ENCODE data around the gene DDX20. TPM values are rescaled to one million over a fixed set of nuclear protein-coding genes. Genes with fewer than 3 reads are reported as not detected.
A peak's percentile ranks its signal among the peaks of the same experiment; 100 is the strongest.

The DDX20 gene
- polyA plus RNA-seq (2011; rRNA removed) (6.9 and 12.9 TPM in 2 replicates), polyA minus RNA-seq (2011; rRNA and poly(A)+ RNA removed) (4.8 and 6.0 TPM in 2 replicates)

DNA sequence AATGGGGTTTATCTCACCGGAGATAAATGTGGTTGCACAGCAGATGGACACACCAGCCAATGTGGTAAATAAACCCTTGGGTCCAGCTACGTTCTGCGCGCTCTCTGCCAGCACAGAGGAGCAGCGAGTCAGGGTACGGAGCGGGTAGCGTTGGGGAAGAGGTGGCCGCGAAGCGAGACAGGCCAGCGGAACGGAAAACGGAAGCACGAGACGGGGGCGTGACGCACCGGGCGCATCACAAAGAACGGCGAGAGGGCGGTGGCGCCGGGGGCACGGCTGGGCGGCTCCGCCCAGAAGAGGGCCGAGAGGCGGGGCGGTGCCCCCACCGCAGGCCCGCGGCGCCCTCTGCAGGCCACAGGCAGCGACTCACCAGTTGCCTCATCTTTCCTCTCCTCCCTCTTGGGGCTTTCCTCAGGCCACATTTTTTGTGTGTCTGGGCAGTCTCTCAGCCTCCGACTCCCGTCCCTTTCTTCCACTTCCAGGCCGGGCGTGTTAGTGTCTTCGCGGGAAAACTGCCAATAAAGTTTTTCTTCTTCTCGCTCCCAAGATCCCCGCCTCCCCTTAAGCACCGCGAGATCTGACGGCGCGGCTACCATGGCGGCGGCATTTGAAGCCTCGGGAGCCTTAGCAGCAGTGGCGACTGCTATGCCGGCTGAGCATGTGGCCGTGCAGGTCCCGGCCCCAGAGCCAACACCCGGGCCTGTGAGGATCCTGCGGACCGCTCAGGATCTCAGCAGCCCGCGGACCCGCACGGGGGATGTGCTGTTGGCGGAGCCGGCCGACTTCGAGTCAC is at the start of gene DDX20:
DDX20 (plus strand) TSS at position 571 of the 793 bp plus-strand sequence; CDS start at position 595, 24 bp downstream.
- TF ChIP-seq, protein P1, sequence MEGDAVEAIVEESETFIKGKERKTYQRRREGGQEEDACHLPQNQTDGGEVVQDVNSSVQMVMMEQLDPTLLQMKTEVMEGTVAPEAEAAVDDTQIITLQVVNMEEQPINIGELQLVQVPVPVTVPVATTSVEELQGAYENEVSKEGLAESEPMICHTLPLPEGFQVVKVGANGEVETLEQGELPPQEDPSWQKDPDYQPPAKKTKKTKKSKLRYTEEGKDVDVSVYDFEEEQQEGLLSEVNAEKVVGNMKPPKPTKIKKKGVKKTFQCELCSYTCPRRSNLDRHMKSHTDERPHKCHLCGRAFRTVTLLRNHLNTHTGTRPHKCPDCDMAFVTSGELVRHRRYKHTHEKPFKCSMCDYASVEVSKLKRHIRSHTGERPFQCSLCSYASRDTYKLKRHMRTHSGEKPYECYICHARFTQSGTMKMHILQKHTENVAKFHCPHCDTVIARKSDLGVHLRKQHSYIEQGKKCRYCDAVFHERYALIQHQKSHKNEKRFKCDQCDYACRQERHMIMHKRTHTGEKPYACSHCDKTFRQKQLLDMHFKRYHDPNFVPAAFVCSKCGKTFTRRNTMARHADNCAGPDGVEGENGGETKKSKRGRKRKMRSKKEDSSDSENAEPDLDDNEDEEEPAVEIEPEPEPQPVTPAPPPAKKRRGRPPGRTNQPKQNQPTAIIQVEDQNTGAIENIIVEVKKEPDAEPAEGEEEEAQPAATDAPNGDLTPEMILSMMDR (IDR thresholded peaks at IDR 0.05; ENCODE audit: insufficient read depth, low read depth, low read length) = peak; percentile 72
- peak within 1 kb of the TSS; percentile 90 for H3K4me3 ChIP-seq (ENCODE audit: low read depth, low read length)
- ChIA-PET CTCF (interaction anchor here (0.6 to 3.6 kb wide), 16 partner anchors 8 to 892 kb away, joined by 3 to 31 read pairs (median 7); partner anchors contain the start of gene INKA2), POLR2A (interaction anchor here (0.6 to 0.7 kb wide), 2 partner anchors 9 to 10 kb away, joined by 5 to 11 read pairs; no protein-coding TSS in a partner anchor)
- DNase-seq (ENCODE audit: low read depth) = peak; percentile 86
- H3K27me3 ChIP-seq (ENCODE audit: control insufficient read depth, insufficient read depth, low read length) = no peaks in the 10 kb centered on the region
- peaks cover 2% of the 10 kb centered on the region; the same call in 1 of the 2 replicates for H3K36me3 ChIP-seq (ENCODE audit: control insufficient read depth, insufficient read depth, low read length)

DNA sequence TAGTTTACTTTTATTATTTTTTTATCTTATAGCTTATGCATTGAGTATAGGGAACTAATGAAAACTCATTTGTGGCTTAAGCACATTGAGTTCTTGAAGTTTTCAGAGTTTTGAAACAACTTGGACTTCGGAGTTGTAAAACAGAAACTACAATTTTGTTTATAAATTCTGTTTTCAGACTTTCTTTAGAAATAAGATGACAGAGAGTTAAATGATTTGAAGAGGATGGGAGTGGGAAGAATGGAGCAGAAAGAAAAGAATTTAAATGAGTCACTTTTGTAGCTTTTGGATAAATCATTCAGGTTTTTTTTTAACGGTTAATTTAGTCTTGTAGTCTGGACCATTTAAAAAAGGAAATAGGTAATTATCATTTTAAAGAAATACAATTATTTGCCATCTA is 48.8 kb upstream of the DDX20 start:
- CTCF ChIA-PET = interaction anchor here (1.1 kb wide), 2 partner anchors 50 to 199 kb away, joined by 3 to 5 read pairs; no protein-coding TSS in a partner anchor
- DNase-seq (ENCODE audit: low read depth) = no peak
- POLR2A ChIA-PET = no interaction called here

DNA sequence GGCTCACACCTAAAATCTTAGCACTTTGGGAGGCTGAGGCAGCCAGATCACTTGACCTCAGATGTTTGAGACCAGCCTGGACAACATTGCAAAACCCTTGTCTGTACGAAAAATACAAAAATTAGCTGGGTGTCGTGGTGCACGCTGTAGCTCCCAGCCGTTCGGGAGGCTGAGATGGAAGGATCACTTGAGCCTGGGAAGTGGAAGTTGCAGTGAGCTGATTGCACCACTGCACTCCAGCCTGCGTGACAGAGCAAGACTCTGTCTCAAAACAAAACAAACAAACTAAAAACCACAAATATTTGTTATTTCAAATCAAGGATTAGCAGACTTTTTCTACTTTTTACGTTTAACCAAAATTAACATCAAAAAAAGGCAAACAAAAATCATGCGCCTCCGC is 47.8 kb upstream of the DDX20 start:
- DNase-seq (ENCODE audit: low read depth) = no peak
- Histone ChIP-seq H3K4me3 (ENCODE audit: low read depth, low read length) (no peak overlapping the region), H3K27me3 (ENCODE audit: control insufficient read depth, insufficient read depth, low read length) (no peaks in the 10 kb centered on the region), H3K36me3 (ENCODE audit: control insufficient read depth, insufficient read depth, low read length) (peaks cover 2% of the 10 kb centered on the region; the same call in 1 of the 2 replicates)
- ChIA-PET POLR2A (interaction anchor here (0.7 kb wide), 1 partner anchor 209 kb away, joined by 3 read pairs; no protein-coding TSS in a partner anchor), CTCF (interaction anchor here (0.5 to 1.1 kb wide), 2 partner anchors 8 to 49 kb away, joined by 3 to 4 read pairs; no protein-coding TSS in a partner anchor)
- TF ChIP-seq, protein P1 (IDR thresholded peaks at IDR 0.05; ENCODE audit: insufficient read depth, low read depth, low read length) = no peak

More for the DNA sequence above, 48.8 kb upstream of the DDX20 start:
- TF ChIP-seq, protein P1 (IDR thresholded peaks at IDR 0.05; ENCODE audit: insufficient read depth, low read depth, low read length) = no peak
- Histone ChIP-seq H3K36me3 (ENCODE audit: control insufficient read depth, insufficient read depth, low read length) (peaks cover 2% of the 10 kb centered on the region; the same call in 1 of the 2 replicates), H3K4me3 (ENCODE audit: low read depth, low read length) (no peak overlapping the region), H3K27me3 (ENCODE audit: control insufficient read depth, insufficient read depth, low read length) (no peaks in the 10 kb centered on the region)

GRCh38 chr1:111709986-111710385 is 45.7 kb upstream of the DDX20 start:
- no peak for DNase-seq (ENCODE audit: low read depth)
- CTCF ChIA-PET = interaction anchor here (1.9 to 2.2 kb wide), 2 partner anchors 60 to 202 kb away, joined by 6 to 9 read pairs; no protein-coding TSS in a partner anchor
- Histone ChIP-seq H3K4me3 (ENCODE audit: low read depth, low read length) (no peak overlapping the region), H3K27me3 (ENCODE audit: control insufficient read depth, insufficient read depth, low read length) (no peaks in the 10 kb centered on the region), H3K36me3 (ENCODE audit: control insufficient read depth, insufficient read depth, low read length) (no peaks in the 10 kb centered on the region)
- TF ChIP-seq, protein P1 (IDR thresholded peaks at IDR 0.05; ENCODE audit: insufficient read depth, low read depth, low read length) = no peak
- POLR2A ChIA-PET = interaction anchor here (0.6 kb wide), 1 partner anchor 56 kb away, joined by 4 read pairs; no protein-coding TSS in a partner anchor

DNA sequence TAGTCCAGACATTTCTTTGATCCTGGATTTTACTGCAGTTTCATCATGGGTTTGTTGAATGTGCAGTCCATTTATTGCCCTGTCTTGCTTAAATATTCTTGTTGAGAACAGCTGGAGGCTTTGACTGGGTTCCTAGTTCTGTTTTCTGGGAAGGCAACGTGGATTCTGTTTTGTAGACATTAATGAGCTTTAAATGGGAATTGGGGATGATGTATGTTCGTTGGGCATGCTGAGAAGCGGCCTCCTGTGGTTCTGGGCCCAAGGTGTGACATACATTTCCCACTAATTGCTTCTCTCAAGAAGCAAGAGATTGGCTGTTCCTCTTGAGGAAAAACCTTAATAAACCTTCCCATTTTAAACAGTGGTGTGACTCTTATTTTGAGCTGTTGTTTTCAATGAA is 39.4 kb upstream of the DDX20 start:
- TF ChIP-seq, protein P1 (IDR thresholded peaks at IDR 0.05; ENCODE audit: insufficient read depth, low read depth, low read length) = no peak
- ChIA-PET CTCF (interaction anchor here (0.5 to 5.3 kb wide), 10 partner anchors 9 to 236 kb away, joined by 3 to 48 read pairs (median 8); no protein-coding TSS in a partner anchor), POLR2A (no interaction called here)
- Histone ChIP-seq H3K27me3 (ENCODE audit: control insufficient read depth, insufficient read depth, low read length) (no peaks in the 10 kb centered on the region), H3K4me3 (ENCODE audit: low read depth, low read length) (no peak overlapping the region), H3K36me3 (ENCODE audit: control insufficient read depth, insufficient read depth, low read length) (no peaks in the 10 kb centered on the region)
- DNase-seq (ENCODE audit: low read depth) = no peak
